NOMO-1 treated with dmso at 0.1 percent for 144 hours (cell line): ENCODE data around the gene CACNA1G.

Experiments
- DNase-seq: peaks from one replicate; lab custom pipeline; 2025; ENCODE audit not compliant: unreplicated experiment; lab: John Stamatoyannopoulos, UW

Gene CACNA1G

DNA sequence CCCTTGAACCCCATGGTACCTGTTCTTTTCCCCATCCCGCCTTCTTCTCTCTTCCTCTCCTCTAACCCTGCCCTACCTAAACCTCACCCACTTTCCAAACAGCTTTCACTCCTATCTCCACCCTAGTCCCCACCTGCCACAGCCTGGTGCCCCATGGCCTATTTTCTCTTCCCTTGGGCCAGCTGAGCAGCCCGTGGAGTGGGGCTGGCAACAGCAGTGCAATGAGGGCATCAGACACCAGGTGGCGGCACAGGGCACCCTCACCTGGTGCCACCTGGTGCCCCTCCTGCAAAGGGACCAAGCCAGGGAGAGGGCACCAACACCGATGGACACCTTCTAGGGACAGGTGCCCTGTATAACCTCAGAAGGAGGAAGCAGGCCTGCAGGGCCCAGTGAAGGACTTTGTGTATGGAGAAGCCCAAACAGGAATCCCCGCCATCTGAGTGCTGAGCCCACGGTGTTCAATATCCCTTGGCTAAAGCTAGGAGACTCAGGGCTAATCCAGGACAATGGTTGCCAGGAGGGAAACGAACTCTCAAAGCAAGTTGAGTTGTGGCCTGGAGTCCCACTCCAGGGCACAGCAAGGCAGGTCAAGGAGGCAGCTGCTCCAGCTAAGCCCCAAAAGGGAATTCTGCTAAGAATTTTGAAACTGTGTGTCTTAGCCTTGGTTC is 70.1 kb downstream of the CACNA1G start:
- no peak for DNase-seq

- no peak for DNase-seq
Measured at GRCh38 chr17:50631195-50631907, 70.8 kb downstream of the CACNA1G start.

DNA sequence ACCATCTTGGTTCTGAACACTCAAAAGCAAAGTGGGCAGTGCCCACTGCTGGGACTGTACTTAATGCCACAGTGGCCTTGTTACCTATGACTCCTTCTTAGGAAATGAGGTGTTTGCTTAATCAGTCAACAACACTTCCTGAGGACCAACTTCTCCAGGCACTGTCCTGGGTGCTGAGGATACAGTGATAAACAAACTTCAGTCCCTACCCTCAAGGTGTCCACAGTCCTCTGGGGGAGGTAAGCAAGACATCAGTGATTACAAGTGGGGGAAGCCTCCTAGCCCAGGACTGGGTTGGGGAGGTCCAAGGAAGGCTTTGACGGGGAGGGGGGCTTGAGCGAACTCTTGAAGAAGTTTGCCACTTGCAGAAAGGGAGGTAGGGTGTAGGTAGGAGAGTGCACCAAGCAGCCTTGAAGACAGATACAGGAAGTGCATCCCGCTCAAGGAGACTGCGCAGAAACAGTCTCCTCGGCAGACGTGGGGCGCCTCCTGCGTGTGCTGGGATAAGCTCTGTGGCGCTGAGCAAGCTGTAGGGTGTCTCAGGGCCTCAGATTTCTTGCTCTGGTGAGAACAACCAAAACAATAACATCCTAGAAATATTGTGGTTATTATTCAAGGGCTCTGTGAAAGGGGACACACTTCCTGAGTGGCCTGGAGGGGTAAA is 71.5 kb downstream of the CACNA1G start:
- DNase-seq, result no peak

- DNase-seq, result no peak
Measured at GRCh38 chr17:50632637-50633036, 72.1 kb downstream of the CACNA1G start.

GRCh38 chr17:50633683-50634082 is 73.2 kb downstream of the CACNA1G start:
- no peak for DNase-seq

GRCh38 chr17:50634224-50634914 is 73.9 kb downstream of the CACNA1G start, which contains the start of gene ABCC3:
TSS of gene ABCC3 (plus strand) at chr17:50634881. CDS start at chr17:50634937, 56 bp downstream.
- no peak for DNase-seq

- DNase-seq, result no peak
Measured at GRCh38 chr17:50634915-50635731, 74.6 kb downstream of the CACNA1G start.

GRCh38 chr17:50635732-50635981 is 75.1 kb downstream of the CACNA1G start:
- DNase-seq, result no peak

DNA sequence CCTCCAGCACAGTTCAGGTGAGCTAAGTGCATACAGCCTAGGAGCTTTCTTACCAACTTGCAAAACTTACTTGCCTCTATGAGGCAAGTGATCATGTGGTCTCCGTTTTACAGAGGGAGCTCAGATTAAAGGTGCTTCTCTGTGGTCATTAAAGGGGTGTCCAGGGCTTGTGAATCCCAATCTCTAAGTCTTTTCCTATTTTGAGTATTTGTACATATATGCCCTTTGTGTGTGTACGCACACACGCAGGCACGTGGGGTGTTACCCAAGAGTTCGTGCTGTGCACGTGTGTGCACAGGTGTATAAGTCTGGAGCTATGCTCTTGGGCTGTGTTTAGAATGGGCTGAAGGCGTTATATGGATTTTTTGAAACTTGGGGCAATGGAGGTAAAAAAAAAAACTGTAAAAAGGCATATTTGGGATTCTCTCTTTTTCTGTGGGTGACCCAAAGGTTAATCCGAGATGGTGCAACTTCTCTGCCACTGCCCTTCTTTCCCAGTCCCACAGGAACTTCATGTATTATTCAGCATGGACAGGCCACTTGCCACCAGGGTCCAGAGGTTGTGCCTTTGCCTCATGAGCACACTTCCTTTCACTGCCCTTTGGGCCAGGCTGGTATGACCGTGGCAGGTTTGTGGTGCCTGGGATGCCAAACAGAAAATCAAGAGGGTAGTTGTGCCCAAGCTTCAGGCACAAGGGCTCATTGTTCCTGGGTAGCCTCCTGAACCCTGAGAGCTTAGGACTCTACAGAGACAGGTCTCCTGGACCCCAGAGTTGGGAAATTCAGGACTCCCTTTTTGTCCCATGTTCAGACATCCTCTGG is 75.7 kb downstream of the CACNA1G start:
- no peak for DNase-seq

GRCh38 chr17:50636804-50637195 is 76.3 kb downstream of the CACNA1G start:
- no peak for DNase-seq

GRCh38 chr17:50637829-50638605 is 77.5 kb downstream of the CACNA1G start:
- no peak for DNase-seq

DNA sequence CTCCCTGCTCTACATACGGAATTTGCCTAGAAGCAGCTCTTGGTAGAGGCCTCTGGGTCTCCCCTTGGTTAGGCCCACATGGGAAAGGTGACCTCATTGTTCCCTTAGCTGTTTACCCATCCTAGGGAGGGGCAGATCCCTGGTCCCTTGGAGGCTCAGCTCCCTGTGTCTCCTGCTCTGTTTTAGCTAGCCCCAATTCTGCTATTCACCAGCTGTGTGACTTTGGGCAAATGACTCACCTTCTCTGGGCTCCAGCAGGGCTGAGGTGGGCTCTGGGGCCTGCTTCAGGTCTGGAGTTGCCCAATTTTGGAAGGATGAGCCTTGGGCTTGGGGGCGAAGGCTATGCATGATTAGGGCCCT is 78.1 kb downstream of the CACNA1G start:
- no peak for DNase-seq

DNA sequence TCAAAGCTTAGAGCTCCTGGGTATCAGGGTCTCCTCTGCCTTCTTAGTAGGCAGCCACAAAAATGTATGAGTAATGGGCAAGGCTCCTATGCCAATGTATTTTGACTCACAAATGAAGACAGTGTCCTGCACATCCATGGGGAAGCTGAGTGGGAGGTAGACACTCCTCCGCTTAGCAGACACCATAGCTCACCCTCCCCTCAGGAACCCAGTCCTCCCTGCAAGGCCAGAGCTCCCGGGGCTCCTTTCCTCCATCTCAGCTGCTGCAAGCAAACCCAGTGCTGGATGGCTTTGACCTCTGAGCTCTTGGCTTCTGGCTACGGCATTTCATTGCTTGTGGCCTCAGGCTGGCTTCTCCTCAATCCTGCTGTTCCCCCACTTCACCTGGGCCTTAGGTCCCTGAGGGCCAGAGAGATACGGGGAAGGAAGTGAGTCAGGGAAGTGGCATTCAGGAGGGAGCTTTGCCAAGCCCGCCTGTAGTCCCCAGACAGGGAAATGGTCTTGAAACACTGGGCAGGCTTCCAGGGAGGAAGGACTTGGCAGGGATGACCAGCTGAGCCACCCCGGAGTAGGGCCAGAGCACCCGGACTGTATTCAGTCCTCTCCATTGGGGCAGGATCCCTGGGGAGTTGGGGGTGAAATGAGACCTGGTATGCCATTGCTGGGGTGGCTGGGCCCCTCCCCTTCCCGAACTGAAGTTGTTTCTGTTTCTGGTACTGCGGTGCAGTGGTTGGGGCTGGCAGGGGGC is 78.6 kb downstream of the CACNA1G start:
- DNase-seq, result no peak

DNA sequence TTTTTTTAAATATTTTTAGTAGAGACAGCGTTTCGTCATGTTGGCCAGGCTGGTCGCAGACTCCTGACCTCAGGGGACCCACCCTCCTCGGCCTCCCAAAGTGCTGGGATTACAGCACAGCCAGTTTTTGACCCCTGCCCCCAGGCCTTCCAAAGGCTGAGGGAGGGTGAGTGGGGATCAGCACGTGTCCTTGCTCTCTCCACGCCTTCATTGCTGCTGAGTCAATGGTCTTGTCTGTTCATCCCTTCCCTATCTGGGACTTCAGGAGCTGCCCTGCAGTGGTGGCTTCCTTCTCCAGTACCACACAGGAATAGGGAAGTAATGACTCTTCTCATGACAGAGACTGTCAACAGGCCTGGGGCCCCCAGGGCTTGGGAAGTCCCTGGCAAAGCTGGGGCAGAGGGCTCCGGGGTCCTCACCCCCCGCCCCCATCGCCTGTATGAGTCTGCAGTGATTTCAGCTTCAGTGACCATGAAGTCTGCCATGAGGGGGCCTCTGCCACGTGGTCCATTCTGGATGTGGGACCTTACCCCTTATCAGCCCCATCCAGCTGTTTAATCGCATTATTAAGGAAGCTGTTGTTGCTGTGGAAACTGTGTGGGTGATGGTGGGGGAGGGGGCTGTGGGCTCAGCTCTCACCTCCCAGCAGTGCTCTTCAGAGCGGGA is 80.3 kb downstream of the CACNA1G start:
- DNase-seq, result no peak

- DNase-seq, result no peak
Measured at GRCh38 chr17:50641357-50641756, 80.8 kb downstream of the CACNA1G start.

DNA sequence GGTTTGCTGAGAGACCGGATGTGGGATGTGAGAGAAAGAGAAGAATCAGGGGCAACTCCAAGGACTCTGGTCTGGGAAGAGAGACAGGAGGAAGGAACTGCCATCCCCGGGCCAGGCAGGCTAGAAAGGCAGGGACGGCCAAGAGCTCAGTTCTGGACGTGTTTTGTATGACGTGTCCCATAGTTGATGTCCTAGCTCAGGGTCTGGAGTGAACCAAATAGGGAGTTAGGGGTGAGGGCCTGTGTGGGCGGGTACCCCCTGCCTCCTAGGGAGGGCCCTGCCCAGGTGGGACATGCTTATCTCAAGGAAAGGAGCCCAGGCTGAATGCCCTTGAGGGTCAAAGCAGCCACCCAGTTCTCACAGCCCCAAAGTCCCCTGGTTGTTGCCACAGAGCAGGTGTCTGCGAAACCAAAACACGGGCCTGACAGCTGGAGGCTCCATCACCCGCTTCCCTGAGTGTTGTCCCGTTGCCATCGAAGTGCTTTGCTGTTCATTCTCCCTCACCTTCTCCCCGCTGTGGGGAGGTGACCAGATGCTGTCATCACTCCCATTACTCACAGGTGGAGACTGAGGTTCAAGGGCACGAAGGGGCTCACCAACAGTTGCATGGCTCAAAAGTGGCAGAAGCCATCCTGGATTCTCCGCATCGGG is 81.7 kb downstream of the CACNA1G start:
- no peak for DNase-seq

- no peak for DNase-seq
Measured at GRCh38 chr17:50642722-50643656, 82.5 kb downstream of the CACNA1G start.
